Suprapubic skin (tissue), 4 donors: ENCODE results near the gene TSEN54. TPM values are rescaled to one million over a fixed set of nuclear protein-coding genes. Genes with fewer than 3 reads are reported as not detected.
A peak's percentile ranks its signal among the peaks of the same experiment; 100 is the strongest.

Experiments
- DNase-seq, 2 donors: peaks; one replicate each; pipeline ENCODE4 v3.0.0-alpha.2; 2019; ENCODE audit warnings: low spot score in 2 of 2
- H3K27ac ChIP-seq: fragments of 200-600 bp; sonication (generic); one replicate; pipeline ENCODE4 v1.5.1; 2019
- H3K27me3 ChIP-seq: fragments of 200-600 bp; sonication (generic); one replicate; pipeline ENCODE4 v1.5.1; 2019
- H3K36me3 ChIP-seq: fragments of 200-600 bp; sonication (generic); one replicate; pipeline ENCODE4 v1.5.1; 2019
- H3K4me1 ChIP-seq: fragments of 200-600 bp; sonication (generic); one replicate; pipeline ENCODE4 v1.5.1; 2019
- H3K4me3 ChIP-seq: fragments of 200-600 bp; sonication (generic); one replicate; pipeline ENCODE4 v1.5.1; 2019; ENCODE audit warnings: mild to moderate bottlenecking
- H3K9me3 ChIP-seq: fragments of 200-600 bp; sonication (generic); one replicate; pipeline ENCODE4 v1.5.1; 2019
- CTCF ChIP-seq, 2 donors: fragments of 200-600 bp in 1 of 2; fragments of 450-650 bp in 1 of 2; sonication (generic) in 1 of 2; IDR thresholded peaks; one replicate each; pipeline ENCODE4 v1.5.1; 2016 to 2019; ENCODE audit warnings: antibody characterized with exemption in 2 of 2, mild to moderate bottlenecking in 1 of 2, moderate library complexity in 1 of 2
- EP300 ChIP-seq: sonication (generic); formaldehyde crosslinking; IDR thresholded peaks from one replicate; pipeline ENCODE4 v1.6.1; 2017; ENCODE audit warnings: antibody characterized with exemption
- POLR2A ChIP-seq, 2 donors: fragments of 450-650 bp; IDR thresholded peaks; one replicate each; pipeline ENCODE4 v1.6.1; 2017; ENCODE audit warnings: antibody characterized with exemption in 2 of 2, mild to moderate bottlenecking in 2 of 2, moderate library complexity in 2 of 2
- POLR2AphosphoS5 ChIP-seq, 3 donors: sonication (generic); formaldehyde crosslinking; IDR thresholded peaks; one replicate each; pipeline ENCODE4 v1.6.1; 2017; ENCODE audit warnings: antibody characterized with exemption in 3 of 3
- WGBS: methylation state at CpG from one replicate; pipeline ENCODE4 v1.1.5; 2018; 5-methylcytosine and 5-hydroxymethylcytosine counted together
- total RNA-seq, 4 donors: library from RNA; depleted of rRNA; stranded (reverse); fragments of >200 nt; gene quantifications; one replicate each; pipeline ENCODE4 v1.1.0, GENCODE V29; 2016

TSEN54 gene
- total RNA-seq, 4 donors from 2014 or later, result 53.9 to 73.5 (median 62.9) TPM

- TF ChIP-seq CTCF (IDR thresholded peaks at IDR 0.05) (no peak), EP300 (no peak), POLR2A (IDR thresholded peaks at IDR 0.05) (no peak), POLR2AphosphoS5 (IDR thresholded peaks at IDR 0.05) (no peak)
- peak in 1 of 2 donors; percentile 59 for DNase-seq
- Histone ChIP-seq H3K27ac (no peak overlapping the region), H3K36me3 (peaks cover 38% of the 10 kb centered on the region), H3K4me3 (no peak overlapping the region), H3K4me1 (peaks cover 5% of the 10 kb centered on the region), H3K27me3 (no peaks in the 10 kb centered on the region), H3K9me3 (no peaks in the 10 kb centered on the region)
- WGBS, result 98% methylated on average over 11 of the region's 16 CpGs
Measured at GRCh38 chr17:75573540-75573957, 57.2 kb downstream of the TSEN54 start.

- H3K27ac ChIP-seq, result no peak overlapping the region
- peaks cover 9% of the 10 kb centered on the region for H3K4me1 ChIP-seq
- no peak overlapping the region for H3K4me3 ChIP-seq
- TF ChIP-seq POLR2A (IDR thresholded peaks at IDR 0.05) (no peak), POLR2AphosphoS5 (IDR thresholded peaks at IDR 0.05) (no peak), EP300 (no peak), CTCF (IDR thresholded peaks at IDR 0.05) (no peak)
- H3K36me3 ChIP-seq, result peaks cover 34% of the 10 kb centered on the region
- no CpG with 5 or more reads among the region's 13 CpGs for WGBS
- DNase-seq, result no peak
- no peaks in the 10 kb centered on the region for H3K9me3 ChIP-seq
- H3K27me3 ChIP-seq, result no peaks in the 10 kb centered on the region
Measured at GRCh38 chr17:75573994-75574393, 57.7 kb downstream of the TSEN54 start.

Other genes starting within 250 kb of the TSEN54 start
- gene MIF4GD, start 245.3 kb upstream of the TSEN54 start, total RNA-seq, result 10 to 100 TPM; 24.2 to 44.1 (median 30.6) TPM
- gene SLC25A19, start 227.1 kb upstream of the TSEN54 start, total RNA-seq, result 10 to 100 TPM in 2 of 4 donors, 1 to 10 TPM in 2; 6.1 to 14.4 (median 10.1) TPM
- gene GRB2, start 110.8 kb upstream of the TSEN54 start, total RNA-seq, result 10 to 100 TPM; 44.9 to 62.6 (median 58.7) TPM
- gene TMEM94, start 59.9 kb upstream of the TSEN54 start, total RNA-seq, result 100 to 1,000 TPM in 1 of 4 donors, 10 to 100 TPM in 3; 50.0 to 147 (median 81.7) TPM
- 10 to 100 TPM; 18.7 to 25.1 (median 22.1) TPM for gene CASKIN2, start 991 bp upstream of the TSEN54 start, total RNA-seq
- gene LLGL2, start 9.2 kb downstream of the TSEN54 start, total RNA-seq, result 100 to 1,000 TPM in 1 of 4 donors, 10 to 100 TPM in 3; 75.3 to 114 (median 78.4) TPM
- 100 to 1,000 TPM in 1 of 4 donors, 10 to 100 TPM in 3; 28.4 to 126 (median 76.1) TPM for gene MYO15B, start 71.3 kb downstream of the TSEN54 start, total RNA-seq
- 10 to 100 TPM in 2 of 4 donors, 1 to 10 TPM in 2; 1.7 to 11.8 (median 8.6) TPM for gene SMIM5, start 116.9 kb downstream of the TSEN54 start, total RNA-seq
- 100 to 1,000 TPM in 1 of 4 donors, 10 to 100 TPM in 3; 35.3 to 129 (median 63.6) TPM for gene RECQL5, start 150.6 kb downstream of the TSEN54 start, total RNA-seq
- 100 to 1,000 TPM in 1 of 4 donors, 10 to 100 TPM in 3; 67.0 to 104 (median 86.3) TPM for gene SAP30BP, start 150.8 kb downstream of the TSEN54 start, total RNA-seq
- gene ITGB4, start 204.9 kb downstream of the TSEN54 start, total RNA-seq, result 100 to 1,000 TPM; 382 to 583 (median 474) TPM
- gene GALK1, start 248.7 kb downstream of the TSEN54 start, total RNA-seq, result 10 to 100 TPM; 15.2 to 34.9 (median 22.9) TPM